ENCODE data around the gene TINAGL1. TPM values are rescaled to one million over a fixed set of nuclear protein-coding genes. Genes with fewer than 3 reads are reported as not detected.
"Not testable (repeated sequence)": the region's sequence is repeated elsewhere in the genome, so short reads cannot be mapped to it uniquely, and the experiment has no call there.

Gene TINAGL1
- total RNA-seq, 2 donors from 2014 or later = not detected

GRCh38 chr1:31583082-31583994 is 7.0 kb downstream of the TINAGL1 start:
- H3K36me3 Mint-ChIP-seq (ENCODE audit: low read depth) = no peaks in the 10 kb centered on the region
- no peak overlapping the region for H3K4me3 Mint-ChIP-seq
- H3K27ac Mint-ChIP-seq = no peak overlapping the region
- no peak for ATAC-seq
- no peak for DNase-seq
- peaks cover 31% of the 10 kb centered on the region for H3K27me3 Mint-ChIP-seq
- H3K9me3 ChIP-seq (ENCODE audit: control insufficient read depth, low read length, poor library complexity, severe bottlenecking) = no peaks in the 10 kb centered on the region
- H3K4me1 Mint-ChIP-seq = peaks cover 5% of the 10 kb centered on the region

GRCh38 chr1:31583995-31584868 is 7.9 kb downstream of the TINAGL1 start:
- Mint-ChIP-seq H3K27ac (no peak overlapping the region), H3K36me3 (ENCODE audit: low read depth) (no peaks in the 10 kb centered on the region), H3K4me3 (no peak overlapping the region), H3K4me1 (peaks cover 7% of the 10 kb centered on the region), H3K27me3 (peaks cover 35% of the 10 kb centered on the region)
- ATAC-seq = no peak
- no peaks in the 10 kb centered on the region for H3K9me3 ChIP-seq (ENCODE audit: control insufficient read depth, low read length, poor library complexity, severe bottlenecking)
- DNase-seq = no peak

- Mint-ChIP-seq H3K36me3 (ENCODE audit: low read depth) (no peaks in the 10 kb centered on the region), H3K27ac (no peak overlapping the region), H3K4me3 (no peak overlapping the region), H3K4me1 (peaks cover 8% of the 10 kb centered on the region), H3K27me3 (peaks cover 39% of the 10 kb centered on the region)
- DNase-seq (no peak), ATAC-seq (no peak)
- H3K9me3 ChIP-seq (ENCODE audit: control insufficient read depth, low read length, poor library complexity, severe bottlenecking) = no peaks in the 10 kb centered on the region
These were observed 8.8 kb downstream of the TINAGL1 start for GRCh38 chr1:31584869-31585735.

GRCh38 chr1:31585736-31586365 is 9.5 kb downstream of the TINAGL1 start:
- no peak for DNase-seq
- Mint-ChIP-seq H3K27ac (no peak overlapping the region), H3K4me3 (no peak overlapping the region), H3K36me3 (ENCODE audit: low read depth) (no peaks in the 10 kb centered on the region), H3K4me1 (peaks cover 8% of the 10 kb centered on the region), H3K27me3 (peaks cover 37% of the 10 kb centered on the region)
- H3K9me3 ChIP-seq (ENCODE audit: control insufficient read depth, low read length, poor library complexity, severe bottlenecking) = no peaks in the 10 kb centered on the region
- no peak for ATAC-seq

- Mint-ChIP-seq H3K27me3 (peaks cover 39% of the 10 kb centered on the region), H3K27ac (no peak overlapping the region), H3K4me1 (peaks cover 10% of the 10 kb centered on the region), H3K4me3 (no peak overlapping the region), H3K36me3 (ENCODE audit: low read depth) (peaks cover 2% of the 10 kb centered on the region)
- no peak for DNase-seq
- ATAC-seq = no peak
- H3K9me3 ChIP-seq (ENCODE audit: control insufficient read depth, low read length, poor library complexity, severe bottlenecking) = no peaks in the 10 kb centered on the region
These were observed 10.3 kb downstream of the TINAGL1 start for GRCh38 chr1:31586376-31587327.

- ATAC-seq, H3K27ac Mint-ChIP-seq: not testable (repeated sequence)
These were observed 11.0 kb downstream of the TINAGL1 start for GRCh38 chr1:31587328-31587699.

GRCh38 chr1:31587720-31588423 is 11.6 kb downstream of the TINAGL1 start:
- H3K27ac Mint-ChIP-seq = no peak overlapping the region
- ATAC-seq = peak; percentile 54
- no peaks in the 10 kb centered on the region for H3K9me3 ChIP-seq (ENCODE audit: control insufficient read depth, low read length, poor library complexity, severe bottlenecking)
- DNase-seq = peak in 1 of 3 donors; percentile 36
- no peak overlapping the region for H3K4me3 Mint-ChIP-seq
- peaks cover 42% of the 10 kb centered on the region for H3K27me3 Mint-ChIP-seq
- peaks cover 9% of the 10 kb centered on the region for H3K4me1 Mint-ChIP-seq
- H3K36me3 Mint-ChIP-seq (ENCODE audit: low read depth) = peaks cover 2% of the 10 kb centered on the region

More at GRCh38 chr1:31587328-31587699, 11.0 kb downstream of the TINAGL1 start:
- H3K36me3 Mint-ChIP-seq (ENCODE audit: low read depth); H3K4me1 Mint-ChIP-seq; DNase-seq; H3K9me3 ChIP-seq (ENCODE audit: control insufficient read depth, low read length, poor library complexity, severe bottlenecking): not testable (repeated sequence)
- H3K4me3 Mint-ChIP-seq = peak overlapping the region; percentile 19
- peaks cover 40% of the 10 kb centered on the region for H3K27me3 Mint-ChIP-seq

GRCh38 chr1:31588751-31589515 is 12.6 kb downstream of the TINAGL1 start:
- peaks cover 42% of the 10 kb centered on the region for H3K27me3 Mint-ChIP-seq
- no peak for ATAC-seq
- H3K9me3 ChIP-seq (ENCODE audit: control insufficient read depth, low read length, poor library complexity, severe bottlenecking) = no peaks in the 10 kb centered on the region
- no peak overlapping the region for H3K4me3 Mint-ChIP-seq
- H3K36me3 Mint-ChIP-seq (ENCODE audit: low read depth) = peaks cover 2% of the 10 kb centered on the region
- H3K4me1 Mint-ChIP-seq = peaks cover 10% of the 10 kb centered on the region
- no peak for DNase-seq
- H3K27ac Mint-ChIP-seq = no peak overlapping the region

GRCh38 chr1:31591425-31592093 is 15.2 kb downstream of the TINAGL1 start:
- peaks cover 2% of the 10 kb centered on the region for H3K36me3 Mint-ChIP-seq (ENCODE audit: low read depth)
- DNase-seq (no peak), ATAC-seq (no peak)

GRCh38 chr1:31592132-31592531 is 15.8 kb downstream of the TINAGL1 start:
- Mint-ChIP-seq H3K27ac (no peak overlapping the region), H3K36me3 (ENCODE audit: low read depth) (peaks cover 2% of the 10 kb centered on the region), H3K4me1 (peaks cover 10% of the 10 kb centered on the region), H3K4me3 (no peak overlapping the region), H3K27me3 (peaks cover 54% of the 10 kb centered on the region)
- ATAC-seq (no peak), DNase-seq (no peak)
- no peaks in the 10 kb centered on the region for H3K9me3 ChIP-seq (ENCODE audit: control insufficient read depth, low read length, poor library complexity, severe bottlenecking)

More at GRCh38 chr1:31591425-31592093, 15.2 kb downstream of the TINAGL1 start:
- no peaks in the 10 kb centered on the region for H3K9me3 ChIP-seq (ENCODE audit: control insufficient read depth, low read length, poor library complexity, severe bottlenecking)
- Mint-ChIP-seq H3K27me3 (peaks cover 53% of the 10 kb centered on the region), H3K27ac (no peak overlapping the region), H3K4me3 (no peak overlapping the region), H3K4me1 (peaks cover 10% of the 10 kb centered on the region)
